Sigmoid colon (tissue), 4 donors: ENCODE results near the gene P2RY1.

Source experiments
- EP300 ChIP-seq, 4 donors: sonication (generic); formaldehyde crosslinking; IDR thresholded peaks; one replicate each; pipeline ENCODE4 v1.6.1; 2017; ENCODE audit warnings: antibody characterized with exemption in 4 of 4
- POLR2A ChIP-seq, 2 donors: fragments of 450-650 bp; IDR thresholded peaks; one replicate each; pipeline ENCODE4 v1.6.1; 2016; ENCODE audit warnings: antibody characterized with exemption in 2 of 2, mild to moderate bottlenecking in 2 of 2, moderate library complexity in 2 of 2
- POLR2AphosphoS5 ChIP-seq, 4 donors: sonication (generic); formaldehyde crosslinking; IDR thresholded peaks; one replicate each; pipeline ENCODE4 v1.6.1; 2017; ENCODE audit warnings: antibody characterized with exemption in 4 of 4
- TF ChIP-seq, protein P1 (sequence below), 4 experiments: fragments of 450-650 bp in 3 of 4; fragments of 200-600 bp in 1 of 4; IDR thresholded peaks; one replicate each; pipeline ENCODE4 v1.5.1; 2016 to 2019; ENCODE audit warnings: antibody characterized with exemption in 4 of 4, mild to moderate bottlenecking in 3 of 4, moderate library complexity in 2 of 4

GRCh38 chr3:152827313-152827712, 7.6 kb upstream of the P2RY1 start:
- no peak for TF ChIP-seq POLR2A (IDR thresholded peaks at IDR 0.05)
- TF ChIP-seq, protein P1, sequence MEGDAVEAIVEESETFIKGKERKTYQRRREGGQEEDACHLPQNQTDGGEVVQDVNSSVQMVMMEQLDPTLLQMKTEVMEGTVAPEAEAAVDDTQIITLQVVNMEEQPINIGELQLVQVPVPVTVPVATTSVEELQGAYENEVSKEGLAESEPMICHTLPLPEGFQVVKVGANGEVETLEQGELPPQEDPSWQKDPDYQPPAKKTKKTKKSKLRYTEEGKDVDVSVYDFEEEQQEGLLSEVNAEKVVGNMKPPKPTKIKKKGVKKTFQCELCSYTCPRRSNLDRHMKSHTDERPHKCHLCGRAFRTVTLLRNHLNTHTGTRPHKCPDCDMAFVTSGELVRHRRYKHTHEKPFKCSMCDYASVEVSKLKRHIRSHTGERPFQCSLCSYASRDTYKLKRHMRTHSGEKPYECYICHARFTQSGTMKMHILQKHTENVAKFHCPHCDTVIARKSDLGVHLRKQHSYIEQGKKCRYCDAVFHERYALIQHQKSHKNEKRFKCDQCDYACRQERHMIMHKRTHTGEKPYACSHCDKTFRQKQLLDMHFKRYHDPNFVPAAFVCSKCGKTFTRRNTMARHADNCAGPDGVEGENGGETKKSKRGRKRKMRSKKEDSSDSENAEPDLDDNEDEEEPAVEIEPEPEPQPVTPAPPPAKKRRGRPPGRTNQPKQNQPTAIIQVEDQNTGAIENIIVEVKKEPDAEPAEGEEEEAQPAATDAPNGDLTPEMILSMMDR (IDR thresholded peaks at IDR 0.05): no peak
- no peak for TF ChIP-seq POLR2AphosphoS5 (IDR thresholded peaks at IDR 0.05)
- TF ChIP-seq EP300 (IDR thresholded peaks at IDR 0.05): no peak
